Measurements from ENCODE around the gene RPH3AL. TPM values are rescaled to one million over a fixed set of nuclear protein-coding genes. Genes with fewer than 3 reads are reported as not detected.

Gene RPH3AL
- total and polyA plus RNA-seq, 2 donors, result 2.6 to 3.2 TPM

- 46% methylated on average over 29 of the region's 29 CpGs for WGBS
- Histone ChIP-seq H3K4me3 (ENCODE audit: low read length in 2 of 2) (no peak overlapping the region), H3K4me1 (ENCODE audit: control insufficient read depth in 2 of 2, insufficient read depth in 2 of 2, low read length in 2 of 2) (peaks cover 7% of the 10 kb centered on the region in 2 donors), H3K27me3 (ENCODE audit: control insufficient read depth in 2 of 2, insufficient read depth in 1 of 2, low read length in 1 of 2) (no peaks in the 10 kb centered on the region), H3K27ac (ENCODE audit: low read depth in 1 of 2, low read length in 1 of 2) (no peak overlapping the region), H3K36me3 (ENCODE audit: control insufficient read depth in 2 of 2, insufficient read depth in 2 of 2, low read length in 1 of 2) (no peaks in the 10 kb centered on the region), H3K9me3 (ENCODE audit: control insufficient read depth in 2 of 2, insufficient read depth in 1 of 2, low read length in 1 of 2) (no peaks in the 10 kb centered on the region)
- DNase-seq (ENCODE audit: low read depth in 6 of 9, low spot score in 9 of 9), result peak in 2 of 9 donors; percentile 13 to 45
Measured at GRCh38 chr17:292531-293382, 59.9 kb downstream of the RPH3AL start.

- no peak overlapping the region for H3K4me3 ChIP-seq (ENCODE audit: low read length in 2 of 2)
- no peak overlapping the region for H3K27ac ChIP-seq (ENCODE audit: low read depth in 1 of 2, low read length in 1 of 2)
- H3K4me1 ChIP-seq (ENCODE audit: control insufficient read depth in 2 of 2, insufficient read depth in 2 of 2, low read length in 2 of 2), result peaks cover 7% of the 10 kb centered on the region in 2 donors
- DNase-seq (ENCODE audit: low read depth in 6 of 9, low spot score in 9 of 9), result no peak
- WGBS, result 98% methylated on average over 10 of the region's 10 CpGs
- H3K27me3 ChIP-seq (ENCODE audit: control insufficient read depth in 2 of 2, insufficient read depth in 1 of 2, low read length in 1 of 2), result no peaks in the 10 kb centered on the region
- no peaks in the 10 kb centered on the region for H3K9me3 ChIP-seq (ENCODE audit: control insufficient read depth in 2 of 2, insufficient read depth in 1 of 2, low read length in 1 of 2)
- no peaks in the 10 kb centered on the region for H3K36me3 ChIP-seq (ENCODE audit: control insufficient read depth in 2 of 2, insufficient read depth in 2 of 2, low read length in 1 of 2)
Measured at GRCh38 chr17:292016-292415, 60.6 kb downstream of the RPH3AL start.

- Histone ChIP-seq H3K27me3 (ENCODE audit: control insufficient read depth in 2 of 2, insufficient read depth in 1 of 2, low read length in 1 of 2) (no peaks in the 10 kb centered on the region), H3K9me3 (ENCODE audit: control insufficient read depth in 2 of 2, insufficient read depth in 1 of 2, low read length in 1 of 2) (no peaks in the 10 kb centered on the region), H3K4me1 (ENCODE audit: control insufficient read depth in 2 of 2, insufficient read depth in 2 of 2, low read length in 2 of 2) (peaks cover 7% of the 10 kb centered on the region in 2 donors), H3K27ac (ENCODE audit: low read depth in 1 of 2, low read length in 1 of 2) (no peak overlapping the region), H3K4me3 (ENCODE audit: low read length in 2 of 2) (no peak overlapping the region), H3K36me3 (ENCODE audit: control insufficient read depth in 2 of 2, insufficient read depth in 2 of 2, low read length in 1 of 2) (no peaks in the 10 kb centered on the region)
- 96% methylated on average over 7 of the region's 7 CpGs for WGBS
- no peak for DNase-seq (ENCODE audit: low read depth in 6 of 9, low spot score in 9 of 9)
Measured at GRCh38 chr17:291587-291986, 61.0 kb downstream of the RPH3AL start.

- no peak for DNase-seq (ENCODE audit: low read depth in 6 of 9, low spot score in 9 of 9)
- H3K4me1 ChIP-seq (ENCODE audit: control insufficient read depth in 2 of 2, insufficient read depth in 2 of 2, low read length in 2 of 2), result peaks cover 7% of the 10 kb centered on the region in 2 donors
- H3K27ac ChIP-seq (ENCODE audit: low read depth in 1 of 2, low read length in 1 of 2), result no peak overlapping the region
- no peaks in the 10 kb centered on the region for H3K9me3 ChIP-seq (ENCODE audit: control insufficient read depth in 2 of 2, insufficient read depth in 1 of 2, low read length in 1 of 2)
- 95% methylated on average over 18 of the region's 18 CpGs for WGBS
- H3K36me3 ChIP-seq (ENCODE audit: control insufficient read depth in 2 of 2, insufficient read depth in 2 of 2, low read length in 1 of 2), result no peaks in the 10 kb centered on the region
- H3K27me3 ChIP-seq (ENCODE audit: control insufficient read depth in 2 of 2, insufficient read depth in 1 of 2, low read length in 1 of 2), result peaks cover 0 to 2% of the 10 kb centered on the region in 2 donors
- no peak overlapping the region for H3K4me3 ChIP-seq (ENCODE audit: low read length in 2 of 2)
Measured at GRCh38 chr17:290626-291025, 62.0 kb downstream of the RPH3AL start.

- peaks cover 7% of the 10 kb centered on the region in 2 donors for H3K4me1 ChIP-seq (ENCODE audit: control insufficient read depth in 2 of 2, insufficient read depth in 2 of 2, low read length in 2 of 2)
- 97% methylated on average over 21 of the region's 21 CpGs for WGBS
- H3K27ac ChIP-seq (ENCODE audit: low read depth in 1 of 2, low read length in 1 of 2), result no peak overlapping the region
- no peak overlapping the region for H3K4me3 ChIP-seq (ENCODE audit: low read length in 2 of 2)
- no peaks in the 10 kb centered on the region for H3K36me3 ChIP-seq (ENCODE audit: control insufficient read depth in 2 of 2, insufficient read depth in 2 of 2, low read length in 1 of 2)
- peaks cover 0 to 2% of the 10 kb centered on the region in 2 donors for H3K27me3 ChIP-seq (ENCODE audit: control insufficient read depth in 2 of 2, insufficient read depth in 1 of 2, low read length in 1 of 2)
- no peak for DNase-seq (ENCODE audit: low read depth in 6 of 9, low spot score in 9 of 9)
- no peaks in the 10 kb centered on the region for H3K9me3 ChIP-seq (ENCODE audit: control insufficient read depth in 2 of 2, insufficient read depth in 1 of 2, low read length in 1 of 2)
Measured at GRCh38 chr17:290121-290521, 62.5 kb downstream of the RPH3AL start.

- H3K27me3 ChIP-seq (ENCODE audit: control insufficient read depth in 2 of 2, insufficient read depth in 1 of 2, low read length in 1 of 2), result peaks cover 0 to 2% of the 10 kb centered on the region in 2 donors
- H3K4me3 ChIP-seq (ENCODE audit: low read length in 2 of 2), result no peak overlapping the region
- no peak for DNase-seq (ENCODE audit: low read depth in 6 of 9, low spot score in 9 of 9)
- 98% methylated on average over 18 of the region's 18 CpGs for WGBS
- H3K27ac ChIP-seq (ENCODE audit: low read depth in 1 of 2, low read length in 1 of 2), result no peak overlapping the region
- H3K4me1 ChIP-seq (ENCODE audit: control insufficient read depth in 2 of 2, insufficient read depth in 2 of 2, low read length in 2 of 2), result peaks cover 7% of the 10 kb centered on the region in 2 donors
- H3K9me3 ChIP-seq (ENCODE audit: control insufficient read depth in 2 of 2, insufficient read depth in 1 of 2, low read length in 1 of 2), result no peaks in the 10 kb centered on the region
- no peaks in the 10 kb centered on the region for H3K36me3 ChIP-seq (ENCODE audit: control insufficient read depth in 2 of 2, insufficient read depth in 2 of 2, low read length in 1 of 2)
Measured at GRCh38 chr17:289409-289808, 63.2 kb downstream of the RPH3AL start.

- H3K4me1 ChIP-seq (ENCODE audit: control insufficient read depth in 2 of 2, insufficient read depth in 2 of 2, low read length in 2 of 2), result peaks cover 7% of the 10 kb centered on the region in 2 donors
- DNase-seq (ENCODE audit: low read depth in 6 of 9, low spot score in 9 of 9), result no peak
- H3K27ac ChIP-seq (ENCODE audit: low read depth in 1 of 2, low read length in 1 of 2), result no peak overlapping the region
Measured at GRCh38 chr17:288802-289356, 63.7 kb downstream of the RPH3AL start.

GRCh38 chr17:286571-286970 lies 66.0 kb downstream of the RPH3AL start:
- WGBS, result 84% methylated on average over 15 of the region's 16 CpGs
- H3K36me3 ChIP-seq (ENCODE audit: control insufficient read depth in 2 of 2, insufficient read depth in 2 of 2, low read length in 1 of 2), result no peaks in the 10 kb centered on the region
- no peak for DNase-seq (ENCODE audit: low read depth in 6 of 9, low spot score in 9 of 9)

More at GRCh38 chr17:288802-289356, 63.7 kb downstream of the RPH3AL start:
- no peaks in the 10 kb centered on the region for H3K36me3 ChIP-seq (ENCODE audit: control insufficient read depth in 2 of 2, insufficient read depth in 2 of 2, low read length in 1 of 2)
- H3K9me3 ChIP-seq (ENCODE audit: control insufficient read depth in 2 of 2, insufficient read depth in 1 of 2, low read length in 1 of 2), result no peaks in the 10 kb centered on the region
- H3K27me3 ChIP-seq (ENCODE audit: control insufficient read depth in 2 of 2, insufficient read depth in 1 of 2, low read length in 1 of 2), result peaks cover 0 to 2% of the 10 kb centered on the region in 2 donors
- 60% methylated on average over 12 of the region's 17 CpGs for WGBS
- H3K4me3 ChIP-seq (ENCODE audit: low read length in 2 of 2), result no peak overlapping the region

GRCh38 chr17:285751-286422 lies 66.7 kb downstream of the RPH3AL start:
- Histone ChIP-seq H3K9me3 (ENCODE audit: control insufficient read depth in 2 of 2, insufficient read depth in 1 of 2, low read length in 1 of 2) (no peaks in the 10 kb centered on the region), H3K36me3 (ENCODE audit: control insufficient read depth in 2 of 2, insufficient read depth in 2 of 2, low read length in 1 of 2) (no peaks in the 10 kb centered on the region), H3K4me1 (ENCODE audit: control insufficient read depth in 2 of 2, insufficient read depth in 2 of 2, low read length in 2 of 2) (no peaks in the 10 kb centered on the region), H3K4me3 (ENCODE audit: low read length in 2 of 2) (no peak overlapping the region), H3K27me3 (ENCODE audit: control insufficient read depth in 2 of 2, insufficient read depth in 1 of 2, low read length in 1 of 2) (peaks cover 0 to 2% of the 10 kb centered on the region in 2 donors), H3K27ac (ENCODE audit: low read depth in 1 of 2, low read length in 1 of 2) (no peak overlapping the region)
- 94% methylated on average over 31 of the region's 31 CpGs for WGBS
- DNase-seq (ENCODE audit: low read depth in 6 of 9, low spot score in 9 of 9), result no peak

More at GRCh38 chr17:286571-286970, 66.0 kb downstream of the RPH3AL start:
- Histone ChIP-seq H3K4me1 (ENCODE audit: control insufficient read depth in 2 of 2, insufficient read depth in 2 of 2, low read length in 2 of 2) (no peaks in the 10 kb centered on the region), H3K27ac (ENCODE audit: low read depth in 1 of 2, low read length in 1 of 2) (no peak overlapping the region), H3K4me3 (ENCODE audit: low read length in 2 of 2) (no peak overlapping the region), H3K27me3 (ENCODE audit: control insufficient read depth in 2 of 2, insufficient read depth in 1 of 2, low read length in 1 of 2) (peaks cover 0 to 2% of the 10 kb centered on the region in 2 donors), H3K9me3 (ENCODE audit: control insufficient read depth in 2 of 2, insufficient read depth in 1 of 2, low read length in 1 of 2) (no peaks in the 10 kb centered on the region)
